ENCODE measurements around the gene PTPRC. TPM values are rescaled to one million over a fixed set of nuclear protein-coding genes. Genes with fewer than 3 reads are reported as not detected.

Gene PTPRC
- total RNA-seq, 3 donors from 2014 or later (not counting 1 experiment from before 2014, with no cell fraction given) = 1,142 to 1,334 (median 1,200) TPM

- Mint-ChIP-seq H3K27me3 (ENCODE audit: low read depth in 2 of 2) (no peaks in the 10 kb centered on the region), H3K27ac (peak overlapping the region; percentile 83 to 88), H3K4me1 (peaks cover 71 to 73% of the 10 kb centered on the region in 2 donors), H3K36me3 (peaks cover 75% of the 10 kb centered on the region), H3K4me3 (peak overlapping the region; percentile 14), H3K9me3 (no peaks in the 10 kb centered on the region)
- TF ChIP-seq CTCF (IDR thresholded peaks at IDR 0.05) = no peak
- H3K4me3 ChIP-seq (ENCODE audit: low read length) = no peak overlapping the region
- H3K27ac ChIP-seq (ENCODE audit: low read length) = no peak overlapping the region
- 100% methylated on average over 3 of the region's 4 CpGs for WGBS (ENCODE audit: insufficient coverage)
- H3K27me3 ChIP-seq (ENCODE audit: control insufficient read depth, insufficient read depth, low read length) = no peaks in the 10 kb centered on the region
- DNase-seq (no peak), ATAC-seq (no peak)
- peaks cover 20% of the 10 kb centered on the region for H3K4me1 ChIP-seq (ENCODE audit: control insufficient read depth, insufficient read depth, low read length)
- intact Hi-C loops (cut with micrococcal nuclease) = loop anchor here (5.0 kb wide), 1 partner anchor 40 kb away; no protein-coding TSS in a partner anchor
- peaks cover 97% of the 10 kb centered on the region for H3K36me3 ChIP-seq (ENCODE audit: control insufficient read depth, insufficient read depth, low read length)
- H3K9me3 ChIP-seq (ENCODE audit: control insufficient read depth, insufficient read depth, low read length) = no peaks in the 10 kb centered on the region
These were observed 63.1 kb downstream of the PTPRC start for GRCh38 chr1:198701766-198702539.

- Mint-ChIP-seq H3K36me3 (peaks cover 65% of the 10 kb centered on the region), H3K9me3 (no peaks in the 10 kb centered on the region), H3K27me3 (ENCODE audit: low read depth in 2 of 2) (no peaks in the 10 kb centered on the region), H3K4me1 (peaks cover 40 to 52% of the 10 kb centered on the region in 2 donors), H3K27ac (peak overlapping the region; percentile 70 to 83), H3K4me3 (no peak overlapping the region)
- no peaks in the 10 kb centered on the region for H3K9me3 ChIP-seq (ENCODE audit: control insufficient read depth, insufficient read depth, low read length)
- H3K36me3 ChIP-seq (ENCODE audit: control insufficient read depth, insufficient read depth, low read length) = peaks cover 98% of the 10 kb centered on the region
- H3K27me3 ChIP-seq (ENCODE audit: control insufficient read depth, insufficient read depth, low read length) = no peaks in the 10 kb centered on the region
- H3K4me1 ChIP-seq (ENCODE audit: control insufficient read depth, insufficient read depth, low read length) = no peaks in the 10 kb centered on the region
- intact Hi-C loops (cut with micrococcal nuclease) = no loop called here
- TF ChIP-seq CTCF (IDR thresholded peaks at IDR 0.05) = no peak
- H3K27ac ChIP-seq (ENCODE audit: low read length) = no peak overlapping the region
- WGBS (ENCODE audit: insufficient coverage) = 92% methylated on average over 5 of the region's 5 CpGs
- DNase-seq (no peak), ATAC-seq (peak in 1 of 3 donors; percentile 17)
- H3K4me3 ChIP-seq (ENCODE audit: low read length) = no peak overlapping the region
These were observed 70.1 kb downstream of the PTPRC start for GRCh38 chr1:198708761-198709525.

- Mint-ChIP-seq H3K27ac (peak overlapping the region; percentile 82 to 84), H3K36me3 (peaks cover 65% of the 10 kb centered on the region), H3K4me1 (peaks cover 28 to 43% of the 10 kb centered on the region in 2 donors), H3K27me3 (ENCODE audit: low read depth in 2 of 2) (no peaks in the 10 kb centered on the region), H3K4me3 (no peak overlapping the region), H3K9me3 (no peaks in the 10 kb centered on the region)
- no peak for TF ChIP-seq CTCF (IDR thresholded peaks at IDR 0.05)
- Histone ChIP-seq H3K4me3 (ENCODE audit: low read length) (no peak overlapping the region), H3K36me3 (ENCODE audit: control insufficient read depth, insufficient read depth, low read length) (peaks cover 96% of the 10 kb centered on the region), H3K27ac (ENCODE audit: low read length) (no peak overlapping the region), H3K9me3 (ENCODE audit: control insufficient read depth, insufficient read depth, low read length) (no peaks in the 10 kb centered on the region), H3K27me3 (ENCODE audit: control insufficient read depth, insufficient read depth, low read length) (no peaks in the 10 kb centered on the region), H3K4me1 (ENCODE audit: control insufficient read depth, insufficient read depth, low read length) (no peaks in the 10 kb centered on the region)
- intact Hi-C loops (cut with micrococcal nuclease) = loop anchor here (5.0 kb wide), 1 partner anchor 45 kb away; no protein-coding TSS in a partner anchor
- DNase-seq (no peak), ATAC-seq (no peak)
- 95% methylated on average over 1 of the region's 1 CpG for WGBS (ENCODE audit: insufficient coverage)
These were observed 73.0 kb downstream of the PTPRC start for GRCh38 chr1:198711837-198712236.

Data from natural killer cell (primary cell).